NOMO-1 treated with dmso at 0.1 percent for 144 hours (cell line): ENCODE measurements around the gene ZNF521.

Experiments
- DNase-seq: peaks from one replicate; lab custom pipeline; 2025; ENCODE audit not compliant: unreplicated experiment; lab: John Stamatoyannopoulos, UW

The ZNF521 gene

DNA sequence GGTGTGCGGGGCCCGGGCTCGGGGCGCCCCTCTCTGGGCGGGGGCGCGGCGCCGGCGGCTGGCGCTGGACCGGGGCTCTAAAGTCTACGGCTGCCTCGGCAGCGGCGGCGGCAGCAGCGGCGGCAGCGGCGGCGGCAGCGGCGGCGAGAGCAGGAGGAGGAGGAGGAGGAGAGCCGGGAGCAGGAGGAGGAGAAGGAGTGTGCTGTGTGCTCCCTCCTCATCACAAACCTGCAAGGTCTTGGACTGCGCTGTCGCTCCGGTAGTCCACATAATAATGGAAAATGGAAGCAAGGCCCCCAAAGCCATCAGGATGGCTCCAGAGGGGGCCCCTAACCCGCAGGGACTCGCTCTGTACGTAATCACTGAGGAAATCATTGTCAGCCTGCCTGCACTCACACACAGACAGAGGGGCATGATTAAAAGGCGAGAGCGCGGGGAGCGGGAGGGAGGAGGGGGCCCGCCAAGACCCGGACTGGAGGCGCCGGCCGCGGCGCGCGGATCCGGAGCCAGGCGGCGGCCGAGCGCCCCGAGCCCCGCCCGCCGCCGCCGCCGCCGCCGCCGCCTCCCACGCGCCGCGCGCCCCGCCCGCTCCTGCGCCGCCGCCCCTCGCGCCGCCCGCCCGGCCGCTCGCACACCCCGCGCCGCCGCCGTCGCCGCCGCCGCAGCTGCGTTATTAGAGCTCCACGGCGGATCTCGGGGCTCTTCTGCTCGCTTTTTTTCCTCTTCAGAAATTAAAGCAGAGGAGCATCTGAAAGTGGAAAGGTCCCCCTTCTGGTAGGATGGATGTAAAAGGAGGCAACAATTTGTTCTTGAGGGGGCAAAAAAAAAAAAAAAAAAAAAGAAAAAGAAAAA is at the start of gene ZNF521:
ZNF521 (minus strand) TSS at position 390 of the 852 bp plus-strand sequence. CDS start 1,220 bp downstream, outside the sequence.
- peak; percentile 87 for DNase-seq

DNA sequence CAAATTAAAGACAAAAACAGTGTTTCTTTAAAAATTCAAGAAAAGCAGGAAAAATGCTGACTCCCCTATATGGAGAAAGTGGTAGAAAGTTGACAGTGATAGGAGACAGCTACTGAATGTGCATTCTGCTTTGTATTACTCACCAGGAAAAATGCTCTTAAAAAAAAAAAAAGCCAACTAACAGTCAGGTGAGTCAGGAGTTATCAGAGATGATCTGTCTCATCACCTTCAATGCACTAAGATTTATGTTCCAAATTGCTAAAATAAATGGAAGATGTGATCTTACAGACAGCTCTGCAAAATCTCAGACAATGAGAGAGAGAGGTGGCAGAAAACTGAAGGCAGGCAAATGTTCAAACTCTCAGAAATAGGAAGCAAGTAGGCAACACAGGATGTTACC is 47.6 kb upstream of the ZNF521 start:
- DNase-seq: no peak

DNA sequence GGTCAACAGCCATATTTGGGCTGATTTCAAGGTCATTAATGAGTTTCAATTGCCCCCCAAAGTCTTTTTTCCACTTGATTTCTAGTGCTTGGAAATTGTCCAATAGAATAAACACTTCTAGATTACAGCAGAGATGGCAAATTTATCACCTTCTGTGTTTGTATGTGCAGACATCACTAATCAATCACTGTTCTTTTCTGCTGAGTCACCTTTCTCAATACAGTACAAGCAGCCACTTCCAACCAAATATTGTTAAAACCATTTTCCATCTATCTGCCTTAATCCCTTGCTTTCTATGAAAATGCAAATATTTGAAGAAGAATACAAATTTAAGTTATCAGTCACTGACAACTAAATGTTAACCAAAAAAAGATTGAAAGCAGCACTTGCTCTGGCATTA is 40.2 kb upstream of the ZNF521 start:
- DNase-seq: no peak

DNA sequence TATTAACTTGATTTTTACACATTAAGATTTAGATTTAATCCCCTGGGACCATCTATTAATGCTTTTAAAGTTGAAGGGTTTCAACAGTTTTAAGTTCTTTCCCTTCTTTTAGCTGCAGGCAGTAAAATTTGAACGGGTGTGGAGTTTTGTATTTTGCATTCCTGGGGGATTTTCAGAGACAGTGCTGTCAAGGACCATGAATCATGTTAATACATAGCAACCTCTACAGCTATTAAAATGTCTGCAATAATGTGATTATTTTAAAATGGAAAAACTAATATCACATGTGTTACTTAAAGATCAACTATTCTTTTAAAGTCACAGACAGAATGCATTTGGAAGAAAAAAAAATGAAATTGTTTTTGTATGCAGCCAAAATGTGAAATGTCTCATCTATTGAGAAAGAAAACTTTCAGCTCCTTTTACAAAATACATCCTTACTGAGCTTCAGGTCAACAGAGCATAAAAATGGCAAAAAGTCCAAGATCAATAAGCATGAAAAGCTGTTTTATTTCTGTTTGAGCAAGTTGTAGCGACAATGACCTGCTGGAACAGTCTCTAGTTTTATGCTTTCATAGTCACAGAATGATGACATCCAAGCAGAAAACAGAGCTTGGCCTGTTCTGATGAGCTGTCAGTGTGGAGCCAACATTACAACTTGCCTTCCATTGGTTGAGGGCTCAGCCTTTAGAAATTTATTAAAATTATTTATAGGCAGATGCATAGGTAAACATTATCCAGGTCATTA is 21.6 kb upstream of the ZNF521 start:
- no peak for DNase-seq

DNA sequence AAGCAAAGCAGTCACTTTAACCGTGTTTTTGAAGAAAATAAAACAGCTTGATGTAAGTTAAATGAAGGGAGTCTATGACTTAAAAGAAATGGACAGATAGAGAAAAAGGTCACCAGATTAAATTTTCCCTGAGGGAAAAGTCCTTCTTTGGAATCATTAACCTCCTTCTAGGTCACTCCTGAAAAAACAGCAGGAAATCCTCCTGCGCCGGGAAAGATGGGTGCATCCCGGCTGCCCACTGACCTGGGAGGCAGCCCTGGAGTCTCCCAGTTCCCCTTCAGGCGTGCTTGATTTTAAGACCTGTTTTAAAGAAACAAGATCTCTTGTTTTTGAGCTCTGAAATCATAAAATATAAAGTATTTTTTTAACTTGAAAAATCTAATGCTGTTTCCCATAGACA is 18.4 kb upstream of the ZNF521 start:
- DNase-seq: no peak

DNA sequence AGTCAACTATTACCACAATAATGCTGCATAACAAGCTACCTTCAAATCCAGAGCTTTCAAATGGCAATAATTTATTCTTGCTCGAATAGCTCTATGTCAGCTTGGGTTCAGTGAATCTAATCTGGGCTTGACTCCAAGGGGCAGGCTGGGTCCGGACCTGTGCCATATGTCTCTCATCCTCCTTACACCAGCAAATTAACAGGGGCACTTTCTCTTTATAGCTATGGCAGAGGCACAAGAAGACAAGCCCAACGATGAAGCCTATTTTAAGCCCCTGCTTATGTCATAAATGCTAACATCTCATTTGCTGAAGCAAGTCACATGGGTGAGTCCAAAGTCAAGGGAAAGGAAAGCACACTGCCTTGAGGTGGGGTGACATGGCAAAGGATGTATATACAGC is 13.3 kb upstream of the ZNF521 start:
- DNase-seq: no peak

DNA sequence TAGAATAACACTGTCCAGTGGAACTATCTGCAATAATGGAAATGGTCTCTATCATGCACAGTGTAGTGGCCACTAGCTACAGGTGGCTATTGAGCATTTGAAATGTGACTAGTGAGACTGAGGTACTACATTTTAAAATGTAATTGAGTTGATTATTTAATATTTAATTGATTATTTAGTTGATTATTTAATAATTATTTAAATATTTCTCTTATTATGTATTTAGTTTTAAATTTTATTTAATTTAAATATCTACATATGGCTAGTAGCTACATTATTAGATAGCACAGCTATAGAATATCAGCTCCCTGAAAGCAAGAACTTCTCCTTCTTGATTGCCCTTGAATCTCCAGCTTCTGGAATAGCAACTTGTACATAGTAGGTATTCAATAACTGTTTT is 12.8 kb upstream of the ZNF521 start:
- no peak for DNase-seq

DNA sequence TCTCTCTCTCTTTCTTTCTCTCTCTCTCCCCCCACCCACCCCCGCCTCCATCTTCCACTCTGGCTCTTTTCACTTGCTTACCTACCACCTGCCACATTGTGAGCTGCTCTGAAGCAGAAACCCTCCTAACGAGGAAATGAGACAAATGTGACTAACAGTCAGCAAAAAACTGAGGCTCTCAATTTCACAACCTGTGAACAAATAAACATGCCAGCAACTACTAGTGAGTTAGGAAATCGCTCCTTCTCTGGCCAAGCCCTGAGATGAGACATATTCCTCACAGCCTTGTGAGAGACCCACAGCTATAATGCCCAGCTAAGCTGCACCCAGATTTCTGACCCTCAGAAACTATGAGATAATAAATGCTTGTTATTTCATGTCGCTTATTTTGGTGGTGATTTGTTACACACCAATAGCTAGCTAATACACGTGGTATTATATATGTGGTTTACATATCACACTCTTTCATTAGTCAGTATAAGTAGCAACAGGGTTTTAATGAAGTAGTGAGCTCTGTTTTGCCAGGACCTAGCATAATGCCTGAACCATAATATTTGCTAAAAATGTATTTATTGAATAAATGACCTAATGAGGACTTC is 8.4 kb upstream of the ZNF521 start:
- DNase-seq: peak; percentile 70

DNA sequence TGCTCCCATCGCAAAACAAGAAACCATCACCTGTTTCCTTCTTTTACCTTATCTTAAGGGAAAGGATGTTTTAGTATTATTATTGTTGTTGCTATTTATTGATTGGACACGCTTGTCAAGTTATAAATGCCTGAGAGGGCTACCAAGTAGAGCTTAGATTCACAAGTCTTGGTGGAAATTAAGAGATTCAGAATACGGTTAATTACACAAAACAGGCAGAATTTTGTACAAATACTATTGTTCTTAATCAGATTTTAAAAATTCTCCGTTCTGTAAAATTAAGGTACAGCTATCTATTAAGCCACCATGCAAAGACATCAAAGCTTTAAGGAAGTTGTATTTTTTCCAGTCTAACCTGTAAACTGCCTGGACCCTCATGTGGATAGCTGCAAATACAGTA is 1.1 kb upstream of the ZNF521 start:
- no peak for DNase-seq

DNA sequence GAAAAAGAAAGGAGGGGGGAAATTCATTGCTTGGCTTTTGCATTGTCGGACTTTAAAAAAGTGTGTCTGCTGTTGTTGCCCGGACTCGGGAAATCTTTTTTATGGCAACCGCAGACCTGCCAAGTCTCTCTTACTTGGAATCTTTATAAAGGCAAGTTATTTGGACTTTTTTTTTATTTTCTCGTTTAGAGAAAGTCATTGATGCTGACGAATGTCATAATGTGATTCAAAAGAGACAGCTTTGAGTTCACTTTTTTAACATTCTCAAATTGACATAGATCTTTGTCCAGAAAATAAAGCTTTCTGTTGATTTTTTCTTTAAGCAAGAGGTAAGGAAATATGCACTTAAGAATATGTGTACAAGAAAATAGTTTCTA is 651 bp upstream of the ZNF521 start:
- DNase-seq: no peak

DNA sequence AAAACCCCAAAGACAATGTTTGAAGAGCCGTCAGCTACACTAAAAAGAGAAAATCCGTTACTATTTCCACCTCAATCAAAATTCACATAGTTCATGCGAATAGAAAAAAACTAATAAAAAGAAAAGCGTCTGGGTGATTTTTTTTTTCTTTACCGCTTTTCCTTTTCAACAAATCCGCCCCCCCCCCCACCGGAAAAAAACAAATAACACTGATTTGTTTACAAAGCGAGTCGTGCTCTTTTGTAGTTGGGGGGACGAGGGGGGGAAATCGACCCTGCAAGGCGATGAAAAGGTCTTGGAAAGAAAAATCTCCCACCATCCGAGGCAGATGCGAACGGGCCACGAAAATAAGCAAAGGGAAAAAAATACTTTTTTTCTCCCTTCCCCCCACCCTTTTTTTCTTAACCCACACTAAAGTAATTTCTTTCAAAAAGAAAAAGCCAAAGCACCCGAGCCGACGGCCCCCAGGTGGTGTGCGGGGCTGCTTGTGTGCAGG is 638 bp downstream of the ZNF521 start:
- DNase-seq: no peak

DNA sequence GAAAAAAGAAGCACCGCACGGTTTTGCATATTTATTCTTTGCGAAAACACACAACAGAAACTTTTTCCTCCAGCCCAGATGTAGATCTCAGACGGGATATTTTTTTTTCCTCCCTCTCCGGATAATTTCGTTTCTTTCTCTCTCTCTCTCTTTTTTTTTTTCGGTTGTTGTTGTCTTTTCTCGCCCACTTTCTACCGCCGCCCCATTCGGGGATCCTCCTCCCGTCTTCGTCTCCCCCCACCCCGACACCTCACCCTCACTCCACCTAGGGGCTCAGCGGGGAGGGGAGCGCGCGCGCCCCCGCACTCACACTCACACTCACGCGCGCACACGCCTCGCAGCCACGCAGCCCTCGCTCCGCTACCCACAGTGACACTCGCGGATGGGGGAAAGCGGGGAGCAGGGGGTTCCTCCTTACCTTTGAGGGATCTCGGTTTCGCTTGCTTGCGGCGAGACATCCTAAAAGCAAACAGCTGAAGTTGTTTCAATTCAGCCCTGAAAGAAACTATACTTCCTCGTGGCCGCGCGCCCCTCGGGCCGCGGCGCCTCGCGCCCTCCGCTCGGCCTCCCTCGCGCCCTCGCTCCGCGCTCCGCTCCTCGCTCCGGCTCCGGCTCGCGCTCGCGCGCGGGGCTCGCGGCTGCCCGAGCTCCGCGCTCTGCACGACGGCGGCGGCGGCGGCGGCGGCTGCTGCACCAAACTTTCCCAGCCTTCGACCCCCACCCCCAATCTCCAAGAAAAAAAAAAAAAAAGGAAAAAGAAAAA is 1.3 kb downstream of the ZNF521 start:
- no peak for DNase-seq

DNA sequence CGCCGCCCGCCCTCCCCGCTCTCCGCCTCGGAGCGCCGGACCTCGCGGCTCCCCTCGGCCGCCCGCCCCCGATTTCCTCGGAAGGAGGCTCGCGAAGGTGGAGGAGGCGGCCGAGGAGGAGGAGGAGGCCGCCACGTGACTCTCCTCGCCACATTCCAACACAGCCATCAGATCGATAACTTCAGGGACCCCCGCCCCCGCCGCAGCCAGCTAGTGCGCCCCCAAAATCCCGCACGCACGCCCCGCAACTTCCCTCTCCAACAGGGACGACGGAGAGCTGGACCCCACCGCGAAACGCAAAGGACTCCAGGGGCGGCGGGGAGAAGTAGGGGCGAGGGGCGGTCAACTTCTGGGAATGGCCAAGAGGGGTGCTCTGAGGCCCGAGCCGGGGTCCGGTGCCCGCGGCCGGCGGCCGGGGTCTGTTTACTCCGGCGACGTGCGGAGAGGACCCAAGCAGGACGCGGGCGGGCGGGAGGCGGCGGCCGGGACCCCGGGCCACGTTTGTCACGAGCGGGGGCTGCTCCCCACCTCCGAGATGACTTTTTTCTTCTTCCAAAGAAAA is 2.0 kb downstream of the ZNF521 start:
- no peak for DNase-seq

DNA sequence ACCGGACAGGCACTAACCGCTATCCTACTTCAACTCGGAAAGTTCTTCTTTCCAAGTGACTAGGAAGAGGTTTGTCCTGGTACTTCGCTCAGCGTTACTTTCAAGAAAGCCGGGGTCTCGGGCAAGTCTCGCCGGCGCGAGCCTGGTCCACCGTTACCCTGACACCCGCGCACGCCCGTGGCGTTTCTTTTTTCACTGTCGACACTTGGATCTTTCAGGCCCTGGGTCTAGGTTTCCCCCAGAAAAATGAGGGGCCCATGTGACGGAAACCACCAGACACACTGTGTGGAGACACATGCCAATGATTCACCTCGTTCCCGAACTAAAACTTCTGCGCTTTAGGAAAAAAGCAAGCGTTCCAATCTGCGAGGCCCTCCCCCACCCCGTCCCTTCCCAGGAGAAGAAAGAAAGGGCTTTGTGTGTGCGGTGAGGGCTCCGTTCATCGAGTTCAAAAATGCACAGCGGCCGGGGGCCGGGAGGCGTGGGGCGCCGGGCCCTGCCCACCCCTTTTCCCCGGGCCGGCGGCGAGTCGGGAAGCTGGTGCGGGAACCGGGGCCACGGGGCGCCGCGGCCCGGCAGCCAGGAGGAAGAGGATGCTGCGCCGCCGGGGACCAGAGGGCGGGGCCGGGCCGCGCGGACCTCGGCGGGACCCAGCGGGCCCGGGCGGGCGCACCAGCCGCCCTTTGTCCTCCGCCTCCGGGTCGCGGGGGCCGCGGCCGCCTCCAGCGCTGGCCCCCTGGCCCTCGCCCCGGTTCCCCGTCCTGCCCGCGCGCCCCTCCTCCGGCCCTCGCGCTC is 2.6 kb downstream of the ZNF521 start:
- no peak for DNase-seq

DNA sequence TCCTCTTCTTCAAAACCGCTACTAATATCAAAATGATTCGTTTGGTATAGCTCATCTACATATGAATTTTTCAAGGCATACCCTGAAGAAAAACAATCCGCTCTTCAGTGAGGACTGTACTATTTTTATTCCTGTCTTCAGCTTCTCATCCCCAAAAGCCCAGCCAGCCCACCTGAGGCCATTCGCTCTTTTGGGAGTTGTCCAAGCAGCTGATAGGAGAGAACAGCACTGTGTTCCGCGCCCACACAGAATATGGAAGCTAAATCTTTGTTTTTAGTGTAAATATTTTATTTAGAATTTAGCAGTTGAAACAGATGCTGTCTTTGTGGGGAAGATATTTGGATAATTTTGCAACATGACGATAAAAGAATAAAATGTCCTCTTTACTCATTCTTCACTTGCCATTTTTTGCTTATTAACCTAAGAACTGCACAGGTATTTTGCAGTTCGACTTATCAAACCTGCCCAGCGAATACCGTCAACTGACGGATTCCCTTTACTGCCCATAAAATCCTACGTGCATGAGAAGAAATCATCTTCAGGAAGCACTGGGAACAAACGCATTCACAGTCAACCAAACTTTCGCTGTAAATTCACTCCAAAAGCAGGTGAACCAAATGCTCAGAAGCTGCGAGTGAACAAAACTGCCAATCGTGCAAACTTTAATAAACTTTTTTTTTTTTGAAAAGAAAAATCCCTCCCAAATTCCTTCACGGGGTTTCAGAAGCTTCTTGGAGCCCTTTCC is 3.4 kb downstream of the ZNF521 start:
- no peak for DNase-seq

DNA sequence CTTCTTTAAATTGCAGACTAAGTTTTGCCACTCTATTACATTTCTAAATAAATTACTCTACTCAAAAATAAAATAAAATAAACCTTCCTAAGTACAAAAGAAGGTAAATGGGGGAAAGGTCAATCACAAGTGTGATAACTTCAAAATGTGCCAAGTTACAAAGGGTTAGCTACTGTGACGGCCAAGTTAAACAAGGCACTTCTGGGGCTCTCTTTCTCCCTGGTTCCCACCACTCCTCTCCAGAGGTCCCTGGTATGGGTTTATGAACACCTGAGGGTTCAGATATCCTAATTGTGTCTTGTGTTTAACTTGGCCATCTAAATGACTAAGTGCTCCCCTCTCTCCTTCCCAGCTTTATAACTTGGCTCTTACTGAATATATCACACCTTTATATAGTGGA is 5.4 kb downstream of the ZNF521 start:
- DNase-seq: no peak

DNA sequence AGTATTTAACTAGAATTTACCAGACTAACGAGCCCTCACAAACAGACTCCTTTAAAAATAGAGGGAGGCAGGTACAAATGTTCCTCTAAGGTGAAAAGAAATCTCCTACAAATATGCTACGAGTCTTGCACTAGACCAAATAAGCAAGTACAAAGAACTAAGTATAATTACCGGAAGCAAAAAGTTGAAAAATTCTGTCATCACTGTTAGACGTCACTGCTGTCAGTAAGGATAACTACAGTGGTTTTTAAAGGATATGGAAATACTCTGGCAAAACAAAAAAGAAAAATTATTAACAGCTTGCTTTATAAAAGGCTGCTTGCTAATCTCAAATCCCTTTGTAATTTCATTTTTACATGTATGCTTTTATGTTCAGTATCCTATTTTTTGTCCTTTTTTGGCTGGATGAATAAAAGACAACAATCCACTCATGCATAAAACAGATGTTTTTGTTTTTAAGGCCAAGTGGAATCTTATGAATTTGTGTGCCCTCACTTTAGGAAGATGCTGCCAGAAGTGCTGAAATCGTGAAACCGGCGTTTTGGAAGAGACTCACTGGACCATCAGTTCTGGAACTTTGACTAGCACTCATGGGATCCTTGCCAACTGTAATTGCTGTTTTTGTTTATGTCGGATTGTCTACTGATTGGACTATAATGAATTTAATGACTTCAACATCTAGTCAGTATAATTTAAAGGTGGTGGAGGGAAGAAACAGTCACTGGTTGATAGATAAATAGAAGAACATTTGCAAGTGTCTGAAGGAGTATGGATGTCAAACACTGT is 6.7 kb downstream of the ZNF521 start:
- no peak for DNase-seq

DNA sequence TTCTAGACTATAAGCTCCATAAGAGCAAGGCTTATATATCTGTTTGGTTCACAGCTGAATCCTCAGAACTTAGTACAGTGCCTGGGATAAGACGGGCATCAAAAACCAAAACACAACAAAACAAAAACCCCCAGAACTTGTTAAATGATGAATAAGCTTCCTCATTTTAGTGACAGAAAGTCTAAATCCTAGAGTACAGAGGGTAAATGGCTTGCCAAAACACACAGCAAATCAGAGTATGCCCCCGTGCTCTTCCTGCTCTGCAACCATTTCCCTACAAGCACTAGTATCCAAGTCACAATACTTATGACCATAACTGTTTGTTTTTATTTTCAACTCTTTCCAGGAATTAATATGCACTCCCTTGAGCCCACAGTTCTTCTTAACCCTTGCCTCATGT is 10.1 kb downstream of the ZNF521 start:
- DNase-seq: peak; percentile 48

DNA sequence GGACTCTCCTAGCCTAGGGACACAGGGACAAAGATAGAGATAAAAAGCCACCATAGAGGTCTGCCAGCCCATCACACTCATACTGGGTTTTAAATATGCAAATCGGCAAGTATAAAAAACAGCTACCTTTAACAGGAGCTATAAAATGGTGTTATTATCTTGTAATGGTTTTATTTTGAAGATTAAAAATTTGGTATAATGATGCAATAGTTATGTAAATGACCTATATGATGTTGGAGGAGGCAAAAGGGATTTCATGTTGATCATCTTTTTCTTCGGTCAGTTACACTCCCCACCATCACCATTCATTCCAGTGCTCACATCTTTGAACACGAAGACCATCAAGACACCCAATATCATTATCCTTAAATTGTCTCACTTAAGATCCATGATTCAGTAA is 11.2 kb downstream of the ZNF521 start:
- no peak for DNase-seq
